Activated CD4-positive, alpha-beta T cell treated with anti-CD3 and anti-CD28 coated beads for 48 hours (primary cell): Measurements from ENCODE around the gene SPATA31A7.
"Not testable (repeated sequence)": the region's sequence is repeated elsewhere in the genome, so short reads cannot be mapped to it uniquely, and the experiment has no call there.

Experiments used
- DNase-seq: peaks from one replicate; pipeline ENCODE4 v3.0.0-alpha.2; 2020

SPATA31A7 gene

GRCh38 chr9:61189736-61190135 is at the start of gene SPATA31A7:
SPATA31A7 (plus strand) TSS chr9:61190036; CDS start chr9:61190065, 29 bp downstream.
- not testable (repeated sequence) for DNase-seq

DNA sequence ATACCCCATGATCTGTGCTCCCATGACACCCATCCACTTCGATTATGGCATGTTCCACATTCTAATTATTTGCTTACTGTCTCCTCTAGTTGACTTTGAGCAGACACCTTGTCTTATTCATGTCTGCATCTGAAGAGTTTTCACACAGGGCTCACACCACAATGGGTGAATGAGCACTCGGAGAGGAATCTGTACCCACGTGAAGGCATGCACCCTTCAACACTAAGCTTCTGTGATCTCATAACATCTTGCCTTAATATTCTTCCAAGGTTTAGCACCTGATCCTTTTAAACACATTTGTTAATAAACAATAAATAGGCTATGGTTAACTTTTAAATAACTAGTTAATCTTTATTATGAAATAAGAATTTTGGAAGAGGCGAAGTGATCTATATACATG is 36.6 kb downstream of the SPATA31A7 start:
- DNase-seq, result not testable (repeated sequence)
